Caco-2 (cell line): ENCODE measurements around the gene COPS4. TPM values are rescaled to one million over a fixed set of nuclear protein-coding genes. Genes with fewer than 3 reads are reported as not detected.

Source experiments
- BruUV-seq: library from RNA; stranded (reverse); fragments of 400-500 nt; replicated peaks from 2 replicates; lab custom pipeline; 2021; lab: Mats Ljungman, UMichigan
- CTCF ChIA-PET: fragments of 300-600 bp; sonication (Branson Sonifier 250); formaldehyde crosslinking; loops from one replicate; lab custom pipeline; 2022; ENCODE audit warnings: antibody characterized with exemption; lab: Charles Lee
- POLR2A ChIA-PET: fragments of 300-600 bp; sonication (Branson Sonifier 250); formaldehyde crosslinking; loops from one replicate; lab custom pipeline; 2022; ENCODE audit warnings: antibody characterized with exemption; lab: Charles Lee
- DNase-seq, 2 experiments: peaks; one replicate each; pipeline versions ENCODE4 v3.0.0 to v3.0.0-alpha.2; 2020 to 2022
- H3K27me3 ChIP-seq: replicated peaks from 2 replicates; pipeline ENCODE4 v1.6.0; 2011; ENCODE audit warnings: low read length; ENCODE audit not compliant: control insufficient read depth, insufficient read depth
- H3K36me3 ChIP-seq: 2 replicates; pipeline ENCODE4 v1.5.1; 2011; ENCODE audit warnings: low read length; ENCODE audit not compliant: control insufficient read depth, insufficient read depth
- H3K4me1 ChIP-seq: fragments of 250-450 bp; sonication (Bioruptor Pico); 2 replicates; pipeline ENCODE4 v1.5.1; 2020; ENCODE audit warnings: mild to moderate bottlenecking
- H3K4me3 ChIP-seq: 2 replicates; pipeline ENCODE4 v1.5.1; 2011; ENCODE audit warnings: low read depth, mild to moderate bottlenecking, control low read depth, low read length
- H3K9me3 ChIP-seq: fragments of 250-450 bp; sonication (Bioruptor Pico); 2 replicates; pipeline ENCODE4 v1.5.1; 2020; ENCODE audit warnings: mild to moderate bottlenecking, moderate library complexity
- H3K27ac Mint-ChIP-seq: one replicate; pipeline ENCODE4 v1.8.0; 2022; ENCODE audit warnings: mixed read lengths; ENCODE audit not compliant: unreplicated experiment
- H3K27me3 Mint-ChIP-seq: one replicate; pipeline ENCODE4 v1.8.0; 2022; ENCODE audit warnings: mixed read lengths; ENCODE audit not compliant: insufficient read depth, unreplicated experiment
- H3K36me3 Mint-ChIP-seq: one replicate; pipeline ENCODE4 v1.8.0; 2022; ENCODE audit warnings: mild to moderate bottlenecking, mixed read lengths; ENCODE audit not compliant: insufficient read depth, unreplicated experiment
- H3K4me1 Mint-ChIP-seq: one replicate; pipeline ENCODE4 v1.8.0; 2022; ENCODE audit warnings: low read depth, mixed read lengths; ENCODE audit not compliant: unreplicated experiment
- H3K4me3 Mint-ChIP-seq: one replicate; pipeline ENCODE4 v1.8.0; 2022; ENCODE audit warnings: mild to moderate bottlenecking, moderate library complexity, mixed read lengths; ENCODE audit not compliant: unreplicated experiment
- H3K9me3 Mint-ChIP-seq: one replicate; pipeline ENCODE4 v1.8.0; 2022; ENCODE audit warnings: mixed read lengths; ENCODE audit not compliant: unreplicated experiment
- intact Hi-C: fragments of 100-400 bp; cut with micrococcal nuclease; formaldehyde crosslinking; loops from one replicate; pipeline ENCODE4 v1.10.0; 2022; ENCODE audit not compliant: unreplicated experiment
- total RNA-seq: library from RNA; stranded (reverse); gene quantifications from 2 replicates; pipeline ENCODE4 v1.2.3, GENCODE V29; 2022
- TF ChIP-seq, protein P1 (sequence below), 2 experiments: fragments of 200-600 bp in 1 of 2; IDR thresholded peaks; 1 replicate in 1 of 2; 2 replicates in 1 of 2; pipeline versions ENCODE4 v1.5.1 to v1.8.0; 2011 to 2022; ENCODE audit warnings: antibody characterized with exemption in 1 of 2, control low read depth in 1 of 2, inconsistent platforms in 1 of 2, low read depth in 1 of 2, low read length in 1 of 2, mild to moderate bottlenecking in 1 of 2, moderate library complexity in 1 of 2; ENCODE audit not compliant: insufficient read depth in 1 of 2, severe bottlenecking in 1 of 2, unreplicated experiment in 1 of 2

Gene COPS4
- total RNA-seq, 1 experiment from 2014 or later = 36.3 TPM

DNA sequence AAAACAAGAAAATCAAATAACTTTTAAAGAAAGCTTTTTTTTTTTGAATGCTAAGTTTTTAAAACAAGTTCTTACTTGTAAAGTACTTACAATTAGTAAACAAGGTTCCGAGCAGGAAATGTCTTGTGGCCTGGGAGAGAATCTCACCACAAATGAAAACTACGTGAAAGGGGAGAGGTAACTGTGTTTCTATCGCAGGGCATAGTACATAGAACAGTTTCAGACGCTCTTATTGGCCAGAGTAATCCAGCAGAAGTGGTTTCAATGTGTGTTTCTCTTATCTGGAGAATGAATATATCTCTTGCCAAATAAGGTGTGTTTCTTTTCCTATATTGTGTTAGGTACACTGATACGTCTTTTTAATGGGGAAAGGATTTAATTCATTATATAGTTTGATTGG, 79.6 kb downstream of the COPS4 start, which contains the start of gene PLAC8:
Gene PLAC8 (minus strand): TSS at position 154 of the 400 bp plus-strand sequence. CDS start 6,808 bp downstream, outside the sequence.
- no TSS peak for BruUV-seq

DNA sequence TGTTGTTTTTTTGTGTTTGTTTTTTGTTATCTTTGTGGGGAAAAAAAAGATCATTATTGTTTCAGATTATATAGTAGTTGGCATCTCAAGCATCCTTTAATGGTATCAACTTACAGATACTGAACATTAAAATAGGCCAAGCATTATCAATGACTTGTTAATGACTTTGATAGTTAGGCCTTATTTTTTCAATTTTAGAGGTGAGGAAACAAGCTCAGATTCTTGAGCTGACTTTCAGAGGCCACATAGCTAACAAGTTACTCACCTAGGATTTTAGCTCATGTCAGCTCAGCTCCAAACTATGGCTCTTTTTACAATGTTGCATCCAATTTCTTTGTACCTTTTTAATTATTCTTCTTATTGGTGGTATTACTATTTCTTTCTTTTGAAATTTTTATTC, 80.0 kb downstream of the COPS4 start:
- H3K27ac Mint-ChIP-seq = peak overlapping the region; percentile 81
- H3K4me3 ChIP-seq = no peak overlapping the region
- DNase-seq = no peak

More for the DNA sequence above, 79.6 kb downstream of the COPS4 start, which contains the start of gene PLAC8:
- H3K4me1 Mint-ChIP-seq = peaks cover 38% of the 10 kb centered on the region
- TF ChIP-seq, protein P1, sequence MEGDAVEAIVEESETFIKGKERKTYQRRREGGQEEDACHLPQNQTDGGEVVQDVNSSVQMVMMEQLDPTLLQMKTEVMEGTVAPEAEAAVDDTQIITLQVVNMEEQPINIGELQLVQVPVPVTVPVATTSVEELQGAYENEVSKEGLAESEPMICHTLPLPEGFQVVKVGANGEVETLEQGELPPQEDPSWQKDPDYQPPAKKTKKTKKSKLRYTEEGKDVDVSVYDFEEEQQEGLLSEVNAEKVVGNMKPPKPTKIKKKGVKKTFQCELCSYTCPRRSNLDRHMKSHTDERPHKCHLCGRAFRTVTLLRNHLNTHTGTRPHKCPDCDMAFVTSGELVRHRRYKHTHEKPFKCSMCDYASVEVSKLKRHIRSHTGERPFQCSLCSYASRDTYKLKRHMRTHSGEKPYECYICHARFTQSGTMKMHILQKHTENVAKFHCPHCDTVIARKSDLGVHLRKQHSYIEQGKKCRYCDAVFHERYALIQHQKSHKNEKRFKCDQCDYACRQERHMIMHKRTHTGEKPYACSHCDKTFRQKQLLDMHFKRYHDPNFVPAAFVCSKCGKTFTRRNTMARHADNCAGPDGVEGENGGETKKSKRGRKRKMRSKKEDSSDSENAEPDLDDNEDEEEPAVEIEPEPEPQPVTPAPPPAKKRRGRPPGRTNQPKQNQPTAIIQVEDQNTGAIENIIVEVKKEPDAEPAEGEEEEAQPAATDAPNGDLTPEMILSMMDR (IDR thresholded peaks at IDR 0.05; ENCODE audit: insufficient read depth in 1 of 2, low read depth in 1 of 2, low read length in 1 of 2, severe bottlenecking in 1 of 2, unreplicated experiment in 1 of 2) = no peak
- H3K27ac Mint-ChIP-seq = peak within 1 kb of the TSS; percentile 83
- POLR2A ChIA-PET = interaction anchor here (1.0 kb wide), 1 partner anchor 80 kb away, joined by 3 read pairs; the partner anchor contains the start of gene COPS4
- Histone ChIP-seq H3K27me3 (no peaks in the 10 kb centered on the region), H3K4me1 (peaks cover 33% of the 10 kb centered on the region), H3K4me3 (peak within 1 kb of the TSS; percentile 37), H3K36me3 (no peaks in the 10 kb centered on the region), H3K9me3 (no peaks in the 10 kb centered on the region)
- CTCF ChIA-PET = interaction anchor here (0.7 to 1.4 kb wide), 2 partner anchors 9 to 170 kb away, joined by 3 to 4 read pairs; partner anchors contain the start of gene COQ2
- peak within 1 kb of the TSS; percentile 58 for H3K4me3 Mint-ChIP-seq
- H3K27me3 Mint-ChIP-seq = no peaks in the 10 kb centered on the region
- peaks cover 4% of the 10 kb centered on the region for H3K36me3 Mint-ChIP-seq
- intact Hi-C loops = loop anchor here (5.0 kb wide), 1 partner anchor 93 kb away; no protein-coding TSS in a partner anchor
- no peaks in the 10 kb centered on the region for H3K9me3 Mint-ChIP-seq
- no peak for DNase-seq

DNA sequence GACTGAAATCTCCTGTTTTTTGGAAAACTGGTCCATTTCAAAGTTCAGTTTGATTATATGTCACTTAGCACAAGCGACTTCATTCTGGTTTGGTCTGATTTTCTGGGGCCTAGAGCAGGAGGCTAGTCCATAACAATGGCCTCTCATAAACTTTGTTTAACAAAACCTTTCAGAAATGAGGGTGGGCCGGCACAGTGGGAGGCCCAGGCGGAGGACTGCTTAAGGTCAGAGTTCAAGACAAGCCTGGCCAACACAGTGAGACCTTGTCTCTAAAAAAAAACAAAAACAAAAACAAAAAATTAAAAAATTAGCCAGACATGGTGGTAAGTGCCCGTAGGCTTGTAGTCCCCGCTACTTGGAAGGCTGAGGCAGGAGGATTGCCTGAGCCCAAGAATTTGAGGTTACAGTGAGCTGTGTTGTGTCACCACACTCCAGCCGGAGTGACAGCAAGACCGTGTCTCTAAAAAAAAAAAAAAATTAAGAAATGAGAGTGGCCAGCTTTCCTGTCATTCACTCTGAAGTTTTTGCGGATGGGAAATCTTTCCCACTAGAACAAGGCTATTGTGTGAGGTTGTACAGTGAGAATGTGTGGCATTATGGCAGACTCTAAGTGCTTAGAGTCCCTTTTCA, 80.8 kb downstream of the COPS4 start:
- Mint-ChIP-seq H3K27me3 (no peaks in the 10 kb centered on the region), H3K4me3 (no peak overlapping the region), H3K27ac (peak overlapping the region; percentile 81), H3K9me3 (no peaks in the 10 kb centered on the region), H3K36me3 (peaks cover 4% of the 10 kb centered on the region), H3K4me1 (peaks cover 45% of the 10 kb centered on the region)
- BruUV-seq = no TSS peak
- CTCF ChIA-PET = interaction anchor here (0.7 kb wide), 1 partner anchor 169 kb away, joined by 3 read pairs; the partner anchor contains the start of gene COQ2
- intact Hi-C loops = no loop called here
- H3K9me3 ChIP-seq = no peaks in the 10 kb centered on the region
- no peaks in the 10 kb centered on the region for H3K36me3 ChIP-seq
- no peaks in the 10 kb centered on the region for H3K27me3 ChIP-seq
- no peak overlapping the region for H3K4me3 ChIP-seq
- POLR2A ChIA-PET = interaction anchor here (1.0 kb wide), 1 partner anchor 81 kb away, joined by 3 read pairs; the partner anchor contains the start of gene COPS4
- peaks cover 30% of the 10 kb centered on the region for H3K4me1 ChIP-seq
- DNase-seq = no peak
- TF ChIP-seq, protein P1 (IDR thresholded peaks at IDR 0.05; ENCODE audit: insufficient read depth in 1 of 2, low read depth in 1 of 2, low read length in 1 of 2, severe bottlenecking in 1 of 2, unreplicated experiment in 1 of 2) = no peak

More for the DNA sequence above, 80.0 kb downstream of the COPS4 start:
- peaks cover 4% of the 10 kb centered on the region for H3K36me3 Mint-ChIP-seq
- Histone ChIP-seq H3K36me3 (no peaks in the 10 kb centered on the region), H3K4me1 (peaks cover 33% of the 10 kb centered on the region), H3K9me3 (no peaks in the 10 kb centered on the region), H3K27me3 (no peaks in the 10 kb centered on the region)
- H3K9me3 Mint-ChIP-seq = no peaks in the 10 kb centered on the region
- BruUV-seq = no TSS peak
- POLR2A ChIA-PET = interaction anchor here (1.0 kb wide), 1 partner anchor 80 kb away, joined by 3 read pairs; the partner anchor contains the start of gene COPS4
- H3K4me1 Mint-ChIP-seq = peaks cover 42% of the 10 kb centered on the region
- no peaks in the 10 kb centered on the region for H3K27me3 Mint-ChIP-seq
- peak overlapping the region; percentile 58 for H3K4me3 Mint-ChIP-seq
- intact Hi-C loops = loop anchor here (5.0 kb wide), 1 partner anchor 92 kb away; no protein-coding TSS in a partner anchor
- TF ChIP-seq, protein P1 (IDR thresholded peaks at IDR 0.05; ENCODE audit: insufficient read depth in 1 of 2, low read depth in 1 of 2, low read length in 1 of 2, severe bottlenecking in 1 of 2, unreplicated experiment in 1 of 2) = no peak
- CTCF ChIA-PET = interaction anchor here (0.7 to 1.4 kb wide), 2 partner anchors 8 to 169 kb away, joined by 3 to 4 read pairs; partner anchors contain the start of gene COQ2
